ENCODE results near the gene DMAC2L.
"Not testable (repeated sequence)": the region's sequence is repeated elsewhere in the genome, so short reads cannot be mapped to it uniquely, and the experiment has no call there.

Gene DMAC2L

GRCh38 chr14:50354527-50354926, 42.4 kb downstream of the DMAC2L start:
- no peak for TF ChIP-seq POLR2A (IDR thresholded peaks at IDR 0.05; ENCODE audit: low read depth, low read length)
- DNase-seq (ENCODE audit: insufficient read length, low spot score): no peak
- no peak for FAIRE-seq

- FAIRE-seq: no peak
- no peak for DNase-seq (ENCODE audit: insufficient read length, low spot score)
Measured at GRCh38 chr14:50355692-50356091, 43.6 kb downstream of the DMAC2L start.

GRCh38 chr14:50356283-50356682, 44.2 kb downstream of the DMAC2L start:
- not testable (repeated sequence) for FAIRE-seq; DNase-seq (ENCODE audit: insufficient read length, low spot score)

More at GRCh38 chr14:50355692-50356091, 43.6 kb downstream of the DMAC2L start:
- no peak for TF ChIP-seq POLR2A (IDR thresholded peaks at IDR 0.05; ENCODE audit: low read depth, low read length)

- FAIRE-seq (no peak), DNase-seq (ENCODE audit: insufficient read length, low spot score) (no peak)
- no peak for TF ChIP-seq POLR2A (IDR thresholded peaks at IDR 0.05; ENCODE audit: low read depth, low read length)
Measured at GRCh38 chr14:50357124-50357523, 45.0 kb downstream of the DMAC2L start.

- DNase-seq (ENCODE audit: insufficient read length, low spot score) (no peak), FAIRE-seq (no peak)
- TF ChIP-seq POLR2A (IDR thresholded peaks at IDR 0.05; ENCODE audit: low read depth, low read length): no peak
Measured at GRCh38 chr14:50357753-50358395, 45.8 kb downstream of the DMAC2L start.

GRCh38 chr14:50359631-50360030, 47.5 kb downstream of the DMAC2L start:
- no peak for FAIRE-seq
- DNase-seq (ENCODE audit: insufficient read length, low spot score): no peak
- TF ChIP-seq POLR2A (IDR thresholded peaks at IDR 0.05; ENCODE audit: low read depth, low read length): no peak

GRCh38 chr14:50360093-50360492, 48.0 kb downstream of the DMAC2L start:
- no peak for FAIRE-seq
- no peak for DNase-seq (ENCODE audit: insufficient read length, low spot score)
- no peak for TF ChIP-seq POLR2A (IDR thresholded peaks at IDR 0.05; ENCODE audit: low read depth, low read length)

GRCh38 chr14:50360851-50361250, 48.7 kb downstream of the DMAC2L start:
- TF ChIP-seq POLR2A (IDR thresholded peaks at IDR 0.05; ENCODE audit: low read depth, low read length): no peak
- FAIRE-seq (no peak), DNase-seq (ENCODE audit: insufficient read length, low spot score) (no peak)

- not testable (repeated sequence) for DNase-seq (ENCODE audit: insufficient read length, low spot score); FAIRE-seq
Measured at GRCh38 chr14:50361473-50362403, 49.6 kb downstream of the DMAC2L start.

- no peak for FAIRE-seq
- TF ChIP-seq POLR2A (IDR thresholded peaks at IDR 0.05; ENCODE audit: low read depth, low read length): no peak
- no peak for DNase-seq (ENCODE audit: insufficient read length, low spot score)
Measured at GRCh38 chr14:50362764-50363713, 50.9 kb downstream of the DMAC2L start.

GRCh38 chr14:50363714-50364111, 51.6 kb downstream of the DMAC2L start:
- FAIRE-seq (peak; percentile 65), DNase-seq (ENCODE audit: insufficient read length, low spot score) (no peak)
- TF ChIP-seq POLR2A (IDR thresholded peaks at IDR 0.05; ENCODE audit: low read depth, low read length): no peak

GRCh38 chr14:50364792-50365191, 52.7 kb downstream of the DMAC2L start:
- FAIRE-seq: no peak
- TF ChIP-seq POLR2A (IDR thresholded peaks at IDR 0.05; ENCODE audit: low read depth, low read length): no peak
- DNase-seq (ENCODE audit: insufficient read length, low spot score): no peak

- not testable (repeated sequence) for FAIRE-seq; DNase-seq (ENCODE audit: insufficient read length, low spot score)
Measured at GRCh38 chr14:50365572-50365971, 53.4 kb downstream of the DMAC2L start.

- FAIRE-seq (no peak), DNase-seq (ENCODE audit: insufficient read length, low spot score) (no peak)
- TF ChIP-seq POLR2A (IDR thresholded peaks at IDR 0.05; ENCODE audit: low read depth, low read length): no peak
Measured at GRCh38 chr14:50366115-50366514, 54.0 kb downstream of the DMAC2L start.

All from H54 (cell line).